AG04449 (cell line): ENCODE results near the gene KIF5C.
"Not testable (repeated sequence)": the region's sequence is repeated elsewhere in the genome, so short reads cannot be mapped to it uniquely, and the experiment has no call there.

Experiments
- CTCF ChIA-PET: fragments of 350-600 bp; formaldehyde crosslinking; extraction: SDS; loops from one replicate; lab custom pipeline; 2021; ENCODE audit warnings: antibody characterized with exemption; lab: Yijun Ruan, JAX
- POLR2A ChIA-PET: fragments of 400-600, 350-600 bp; formaldehyde crosslinking; extraction: SDS; loops from one replicate; lab custom pipeline; 2020; ENCODE audit warnings: antibody characterized with exemption, inconsistent platforms; lab: Yijun Ruan, JAX
- DNase-seq: peaks from one replicate; pipeline ENCODE4 v3.0.0-alpha.2; 2010; ENCODE audit warnings: low read depth, low spot score
- H3K4me3 ChIP-seq: 2 replicates; pipeline ENCODE4 v1.5.1; 2011; ENCODE audit warnings: low read depth, mild to moderate bottlenecking, control low read depth, low read length
- CTCF ChIP-seq: IDR thresholded peaks from one replicate; pipeline ENCODE4 v1.5.1; 2011; ENCODE audit warnings: mild to moderate bottlenecking, moderate library complexity, low read length, control low read depth, inconsistent platforms; ENCODE audit not compliant: insufficient read depth; ENCODE audit errors: missing control alignments

The KIF5C gene

GRCh38 chr2:148978706-148979105, 103.7 kb downstream of the KIF5C start:
- H3K4me3 ChIP-seq: no peak overlapping the region
- CTCF ChIA-PET: no interaction called here
- POLR2A ChIA-PET: interaction anchor here (0.7 kb wide), 1 partner anchor 364 kb away, joined by 3 read pairs; no protein-coding TSS in a partner anchor
- TF ChIP-seq CTCF: no peak
- no peak for DNase-seq

GRCh38 chr2:148979164-148979918, 104.3 kb downstream of the KIF5C start:
- POLR2A ChIA-PET: interaction anchor here (0.7 kb wide), 1 partner anchor 364 kb away, joined by 3 read pairs; no protein-coding TSS in a partner anchor
- no peak overlapping the region for H3K4me3 ChIP-seq
- DNase-seq: no peak
- no peak for TF ChIP-seq CTCF
- CTCF ChIA-PET: no interaction called here

- no peak for DNase-seq
- no peak for TF ChIP-seq CTCF
- POLR2A ChIA-PET: no interaction called here
Measured at GRCh38 chr2:148979919-148980277, 104.9 kb downstream of the KIF5C start.

GRCh38 chr2:148980496-148980895, 105.5 kb downstream of the KIF5C start:
- DNase-seq: not testable (repeated sequence)

More at GRCh38 chr2:148979919-148980277, 104.9 kb downstream of the KIF5C start:
- no peak overlapping the region for H3K4me3 ChIP-seq
- CTCF ChIA-PET: interaction anchor here (2.1 kb wide), 1 partner anchor 12 kb away, joined by 7 read pairs; no protein-coding TSS in a partner anchor

GRCh38 chr2:148981324-148981723, 106.3 kb downstream of the KIF5C start:
- CTCF ChIA-PET: interaction anchor here (2.1 to 2.2 kb wide), 2 partner anchors 11 to 340 kb away, joined by 5 to 7 read pairs; no protein-coding TSS in a partner anchor
- POLR2A ChIA-PET: no interaction called here
- TF ChIP-seq CTCF: no peak
- H3K4me3 ChIP-seq: no peak overlapping the region
- no peak for DNase-seq

More at GRCh38 chr2:148980496-148980895, 105.5 kb downstream of the KIF5C start:
- H3K4me3 ChIP-seq, POLR2A ChIA-PET: not testable (repeated sequence)
- CTCF ChIA-PET: interaction anchor here (2.1 kb wide), 1 partner anchor 11 kb away, joined by 7 read pairs; no protein-coding TSS in a partner anchor

GRCh38 chr2:148981781-148982180, 106.8 kb downstream of the KIF5C start:
- no peak for TF ChIP-seq CTCF
- no peak for DNase-seq
- ChIA-PET POLR2A (no interaction called here), CTCF (interaction anchor here (1.3 to 2.2 kb wide), 5 partner anchors 8 to 473 kb away, joined by 3 to 7 read pairs (median 5); no protein-coding TSS in a partner anchor)
- no peak overlapping the region for H3K4me3 ChIP-seq
